GM19455 (cell line): Measurements from ENCODE around the gene MRPL52.
"Not testable (repeated sequence)": the region's sequence is repeated elsewhere in the genome, so short reads cannot be mapped to it uniquely, and the experiment has no call there.

Experiments
- ATAC-seq: cut with Tn5 transposase; IDR thresholded peaks from one replicate; pipeline ENCODE4 v1.9.1; 2021; ENCODE audit not compliant: unreplicated experiment

MRPL52 gene

GRCh38 chr14:22829661-22830442, at the start of gene MRPL52:
TSS of gene MRPL52 (plus strand) at chr14:22829887. CDS start at chr14:22829913, 26 bp downstream.
- ATAC-seq, result peak; percentile 76

DNA sequence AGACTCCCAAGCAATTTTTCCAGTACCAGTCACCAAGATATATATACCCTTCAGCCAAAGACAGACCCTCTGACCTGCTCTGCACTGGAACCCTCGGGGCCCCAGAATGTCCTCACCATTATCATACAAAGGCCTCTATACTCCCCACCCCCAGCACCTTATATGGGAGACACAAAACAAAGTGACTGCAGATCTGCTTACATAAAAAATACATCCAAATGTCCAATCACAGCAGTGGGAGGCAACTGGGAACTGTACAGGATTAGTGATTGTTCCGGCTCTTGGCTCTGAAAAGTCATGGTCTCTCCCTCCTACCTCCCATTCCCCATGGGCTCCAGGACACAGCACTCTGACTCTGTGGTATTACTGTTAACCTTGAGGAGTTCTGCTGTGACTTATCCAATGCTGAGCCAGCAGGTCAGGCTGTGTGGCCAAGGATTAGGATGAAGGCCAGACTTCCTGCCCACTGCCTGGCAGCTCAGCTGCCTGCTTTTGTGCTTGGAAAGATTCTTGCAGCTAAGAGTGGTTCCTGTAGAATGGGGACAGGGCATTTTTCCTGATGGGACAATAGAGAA, 49.5 kb upstream of the MRPL52 start:
- no peak for ATAC-seq

DNA sequence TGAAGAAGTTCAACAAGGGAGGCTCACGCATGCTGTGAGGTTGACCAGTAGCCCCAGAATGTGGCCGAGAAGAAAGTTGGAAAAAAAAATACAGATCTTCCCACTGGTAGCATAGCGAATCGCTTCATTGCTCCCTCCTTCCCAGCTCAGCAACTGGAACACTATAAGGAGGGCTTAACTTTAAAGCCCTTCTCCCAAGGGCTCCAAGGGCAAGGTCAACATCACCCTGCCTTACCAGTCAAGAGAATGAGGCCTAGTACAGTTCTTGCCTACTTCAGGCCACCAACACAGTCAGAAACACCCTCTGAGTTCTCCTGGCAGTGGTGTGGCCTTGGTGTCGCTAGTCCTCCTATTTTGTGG, 48.8 kb upstream of the MRPL52 start:
- ATAC-seq, result no peak

- no peak for ATAC-seq
Observed at GRCh38 chr14:22781301-22781991, 48.2 kb upstream of the MRPL52 start.

GRCh38 chr14:22786685-22787084, 43.0 kb upstream of the MRPL52 start:
- no peak for ATAC-seq

GRCh38 chr14:22791301-22791700, 38.4 kb upstream of the MRPL52 start:
- no peak for ATAC-seq

GRCh38 chr14:22792158-22792557, 37.5 kb upstream of the MRPL52 start:
- no peak for ATAC-seq

- not testable (repeated sequence) for ATAC-seq
Observed at GRCh38 chr14:22793550-22793949, 36.1 kb upstream of the MRPL52 start.

- ATAC-seq, result no peak
Observed at GRCh38 chr14:22793976-22794375, 35.7 kb upstream of the MRPL52 start.

DNA sequence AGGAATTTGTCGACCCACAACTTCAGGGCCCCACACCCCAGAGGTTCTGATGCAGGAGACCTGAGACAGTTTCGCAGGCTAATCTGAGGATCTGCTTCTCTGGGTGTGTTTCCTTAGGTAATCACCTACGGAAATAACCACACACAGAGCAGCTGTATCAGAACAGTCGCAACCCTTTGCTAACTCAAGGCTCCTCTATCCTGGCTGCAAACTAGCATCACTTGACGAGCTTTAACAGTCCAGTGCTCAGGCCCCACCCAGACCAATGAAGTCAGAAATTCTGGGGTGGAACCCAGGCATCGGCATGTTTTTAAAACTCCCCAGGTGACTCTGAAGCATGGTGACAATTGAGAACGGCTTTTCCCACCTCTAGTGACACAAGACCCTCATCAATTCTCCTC, 35.1 kb upstream of the MRPL52 start:
- ATAC-seq, result peak; percentile 45

- no peak for ATAC-seq
Observed at GRCh38 chr14:22796087-22796707, 33.5 kb upstream of the MRPL52 start.

DNA sequence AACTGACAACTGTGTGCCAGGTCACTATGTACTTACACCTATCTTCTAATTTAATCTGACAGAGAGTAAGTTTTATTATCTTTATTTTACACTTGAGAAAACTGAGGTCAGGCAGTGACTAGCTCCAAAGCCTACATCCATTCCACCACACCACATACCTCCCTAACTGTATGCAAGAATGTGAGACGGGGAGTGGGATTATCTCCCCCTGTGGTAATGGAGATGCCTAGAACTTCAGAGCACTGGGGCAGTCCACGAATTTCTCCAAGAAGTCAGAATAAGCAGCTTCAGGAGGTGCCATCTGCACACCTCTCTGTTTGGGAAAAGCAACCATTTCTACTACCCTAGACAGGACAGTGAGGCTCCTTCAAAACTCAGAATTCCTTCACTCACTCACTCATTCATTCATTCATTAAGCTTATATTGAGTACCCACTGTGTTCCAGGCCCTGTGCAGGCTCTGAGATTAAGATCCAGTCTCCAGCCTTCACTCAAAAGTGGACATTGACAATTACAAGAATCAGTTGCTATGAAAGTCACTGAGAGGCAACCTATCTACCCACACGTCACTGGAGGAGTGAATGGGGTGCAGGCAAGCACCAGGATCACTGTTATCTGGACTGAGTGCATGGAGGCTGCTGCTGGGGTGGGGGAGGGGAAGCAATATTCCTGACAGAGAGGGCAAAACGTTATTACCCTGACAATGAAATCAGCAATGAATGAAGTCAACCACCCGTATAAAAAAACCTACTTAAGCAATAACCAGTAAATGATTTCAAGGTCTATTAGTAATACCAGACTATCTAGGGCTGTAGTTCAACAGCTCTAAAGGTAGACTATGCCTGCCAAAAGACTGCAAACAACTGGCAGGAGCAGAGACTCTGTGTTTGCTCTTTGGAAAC, 32.4 kb upstream of the MRPL52 start:
- ATAC-seq, result no peak

GRCh38 chr14:22798528-22798927, 31.2 kb upstream of the MRPL52 start:
- no peak for ATAC-seq

GRCh38 chr14:22800346-22800745, 29.3 kb upstream of the MRPL52 start:
- no peak for ATAC-seq

DNA sequence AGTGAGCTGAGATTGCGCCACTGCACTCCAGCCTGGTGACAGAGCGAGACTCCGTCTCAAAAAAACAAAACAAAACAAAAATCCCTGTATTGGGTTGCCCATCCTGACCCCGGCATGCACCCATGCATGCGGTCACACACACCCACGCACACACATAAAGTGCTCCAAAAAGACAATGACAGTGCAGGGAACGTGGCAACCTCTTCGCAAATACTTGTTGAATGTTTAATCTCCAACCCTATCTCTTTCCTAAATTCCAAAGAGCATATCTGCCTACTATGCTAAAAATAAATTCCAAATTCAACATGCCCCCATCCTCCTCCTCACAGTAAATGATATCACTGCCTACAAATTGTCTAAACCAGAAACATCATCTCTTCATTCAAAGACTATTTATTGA, 28.0 kb upstream of the MRPL52 start:
- ATAC-seq, result no peak

GRCh38 chr14:22802860-22803686, 26.6 kb upstream of the MRPL52 start:
- ATAC-seq, result no peak

GRCh38 chr14:22803687-22803974, 26.1 kb upstream of the MRPL52 start:
- no peak for ATAC-seq

GRCh38 chr14:22805235-22805634, 24.5 kb upstream of the MRPL52 start:
- not testable (repeated sequence) for ATAC-seq

DNA sequence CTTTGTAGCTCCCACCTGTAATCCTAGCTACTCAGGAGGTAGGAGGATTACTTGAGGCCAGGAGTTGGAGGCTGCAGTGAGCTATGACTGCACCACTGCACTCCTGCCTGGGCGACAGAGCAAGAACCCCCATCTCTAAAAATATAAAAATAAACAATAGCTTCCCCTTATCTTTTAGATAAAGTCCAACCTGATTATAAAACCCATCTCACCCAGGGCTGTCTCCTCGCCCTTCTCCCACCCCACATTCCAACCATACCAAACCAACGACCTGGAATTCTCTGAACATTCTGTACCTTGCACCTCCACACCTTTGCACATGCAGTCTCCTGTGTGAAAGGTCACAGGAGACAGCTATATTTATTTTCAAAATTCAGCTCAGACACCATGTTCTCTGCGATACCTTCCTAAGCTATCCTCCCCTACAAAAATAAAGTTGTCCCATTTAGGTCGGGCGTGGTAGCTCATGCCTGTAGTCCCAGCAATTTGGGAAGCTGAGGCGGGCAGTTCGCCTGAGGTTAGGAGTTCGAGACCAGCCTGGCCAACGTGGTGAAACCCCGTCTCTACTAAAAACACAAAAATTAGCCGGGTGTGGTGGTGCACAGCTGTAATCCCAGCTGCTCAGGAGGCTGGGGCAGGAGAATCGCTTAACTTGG, 22.1 kb upstream of the MRPL52 start:
- no peak for ATAC-seq
